Lung (tissue), 12 donors: ENCODE results near the gene AP4B1. TPM values are rescaled to one million over a fixed set of nuclear protein-coding genes. Genes with fewer than 3 reads are reported as not detected.

Experiments used
- ATAC-seq: fragments of 200-7000 bp; cut with Tn5 transposase; one replicate; pipeline ENCODE4 v1.9.1; 2020; ENCODE audit warnings: moderate number of reproducible peaks; ENCODE audit not compliant: insufficient read depth, low FRiP score
- DNase-seq, 3 donors: peaks; one replicate each; pipeline ENCODE4 v3.0.0-alpha.2; 2013 to 2017
- H3K27ac ChIP-seq, 2 donors: one replicate each; pipeline ENCODE4 v1.5.1; 2013; ENCODE audit warnings: mild to moderate bottlenecking in 2 of 2, moderate library complexity in 2 of 2, control low read depth in 1 of 2, inconsistent platforms in 1 of 2, low read depth in 1 of 2, low read length in 1 of 2
- H3K27me3 ChIP-seq, 3 donors: one replicate each; pipeline ENCODE4 v1.5.1; 2013; ENCODE audit warnings: low read length in 2 of 3; ENCODE audit not compliant: control insufficient read depth in 3 of 3, insufficient read depth in 3 of 3
- H3K36me3 ChIP-seq, 4 donors: one replicate each; pipeline ENCODE4 v1.5.1; 2013; ENCODE audit warnings: low read length in 4 of 4, mild to moderate bottlenecking in 1 of 4, moderate library complexity in 1 of 4; ENCODE audit not compliant: control insufficient read depth in 4 of 4, insufficient read depth in 4 of 4
- H3K4me1 ChIP-seq, 5 donors: one replicate each; pipeline ENCODE4 v1.5.1; 2013; ENCODE audit warnings: low read length in 5 of 5, mild to moderate bottlenecking in 2 of 5, moderate library complexity in 1 of 5; ENCODE audit not compliant: control insufficient read depth in 5 of 5, insufficient read depth in 5 of 5
- H3K4me3 ChIP-seq: one replicate; pipeline ENCODE4 v1.5.1; 2013; ENCODE audit warnings: mild to moderate bottlenecking, control low read depth, moderate library complexity
- H3K9ac ChIP-seq, 2 donors: one replicate each; pipeline ENCODE4 v1.5.1; 2013; ENCODE audit warnings: low read length in 2 of 2, control low read depth in 1 of 2; ENCODE audit not compliant: insufficient read depth in 1 of 2
- H3K9me3 ChIP-seq, 4 donors: one replicate each; pipeline ENCODE4 v1.5.1; 2013; ENCODE audit warnings: low read length in 3 of 4, mild to moderate bottlenecking in 1 of 4, moderate library complexity in 1 of 4; ENCODE audit not compliant: control insufficient read depth in 4 of 4, insufficient read depth in 3 of 4
- CTCF ChIP-seq: IDR thresholded peaks from 2 replicates; pipeline ENCODE4 v1.5.1; 2012; ENCODE audit warnings: mild to moderate bottlenecking; ENCODE audit errors: control extremely low read depth, extremely low read depth
- WGBS, 2 donors: extraction: QIAGEN DNeasy Blood & Tissue Kit; methylation state at CpG; one replicate each; pipeline ENCODE4 v1.1.7; 2013; 5-methylcytosine and 5-hydroxymethylcytosine counted together
- polyA plus RNA-seq, 2 donors: library from polyadenylated mRNA; stranded (reverse); fragments of 200-250 nt; gene quantifications; one replicate each; pipeline ENCODE4 v1.2.1, GENCODE V29; 2013
- total RNA-seq, 2 donors: library from RNA; depleted of rRNA in 1 of 2; stranded (reverse); fragments of >200 nt in 1 of 2; gene quantifications; one replicate each; pipeline ENCODE4 v1.2.1, GENCODE V29; 2014 to 2021
- donor health status: control.
- donor health status: control.
- donor health status: Bipolar disorder and iron deficiency.
- donor health status: healthy.
- donor health status: DM: yes; HTN: yes; CAD: no.

The AP4B1 gene
- total and polyA plus RNA-seq, 4 donors: 12.8 to 43.9 (median 18.9) TPM

- Histone ChIP-seq H3K4me1 (peaks cover 0 to 25% (median 10%) of the 10 kb centered on the region in 5 donors), H3K9me3 (no peaks in the 10 kb centered on the region), H3K4me3 (peak overlapping the region; percentile 92), H3K27me3 (no peaks in the 10 kb centered on the region), H3K27ac (peak overlapping the region; percentile 95 to 100), H3K9ac (peak overlapping the region; percentile 83 to 97), H3K36me3 (peaks cover 0 to 3% (median 0%) of the 10 kb centered on the region in 4 donors)
- no peak for TF ChIP-seq CTCF
- DNase-seq: peak; percentile 81 to 88 (median 82)
- WGBS, 2 donors: 1% methylated on average over 8 of the region's 8 CpGs
- ATAC-seq: no peak
These were observed 26.0 kb upstream of the AP4B1 start for GRCh38 chr1:113930499-113931161.

DNA sequence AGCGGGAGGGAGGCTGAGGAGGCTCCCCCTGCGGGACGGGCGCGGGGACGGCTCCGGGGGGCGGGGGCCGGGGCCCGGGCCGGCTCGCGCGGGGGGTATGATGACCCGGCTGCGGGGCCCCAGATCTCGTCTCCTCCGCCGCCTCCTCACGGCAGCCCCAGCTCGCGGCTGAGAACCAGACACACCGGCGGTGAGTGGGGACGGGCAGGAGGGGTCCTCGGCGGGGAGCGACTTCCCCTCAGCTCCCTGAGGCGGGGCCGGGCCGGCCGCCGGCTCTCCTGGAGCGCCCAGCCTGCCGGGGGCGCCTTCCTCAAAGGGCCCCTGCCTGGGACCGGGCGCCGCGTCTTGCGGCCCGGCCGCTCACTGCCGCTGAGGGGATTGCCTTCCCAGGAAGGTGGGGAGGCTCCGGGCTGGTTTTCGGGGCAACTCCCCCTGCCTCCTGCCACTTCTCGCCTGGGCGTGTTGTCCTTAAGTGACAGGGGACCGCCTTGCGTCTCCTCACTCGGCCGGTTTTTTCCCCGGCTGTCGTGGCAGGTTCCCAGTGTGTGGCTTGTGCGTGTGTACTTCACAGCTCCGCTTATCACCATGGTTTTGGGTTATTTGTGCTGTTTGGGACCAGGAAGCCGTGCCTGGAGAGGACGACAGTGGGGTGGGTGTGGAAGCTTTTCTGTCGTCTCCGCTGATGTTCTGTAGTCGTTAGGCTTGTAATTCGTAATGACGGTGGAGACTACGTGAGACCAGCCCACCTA lies 25.3 kb upstream of the AP4B1 start:
- H3K4me1 ChIP-seq: peaks cover 0 to 25% (median 10%) of the 10 kb centered on the region in 5 donors
- DNase-seq (peak; percentile 65 to 77 (median 75)), ATAC-seq (peak; percentile 43)
- no peaks in the 10 kb centered on the region for H3K9me3 ChIP-seq
- no peaks in the 10 kb centered on the region for H3K27me3 ChIP-seq
- H3K27ac ChIP-seq: peak overlapping the region; percentile 95 to 100
- H3K4me3 ChIP-seq: peak overlapping the region; percentile 92
- 0 to 1% methylated on average over 41 to 64 of the region's 64 CpGs for WGBS, 2 donors
- peaks cover 0 to 3% (median 0%) of the 10 kb centered on the region in 4 donors for H3K36me3 ChIP-seq
- peak overlapping the region; percentile 83 to 97 for H3K9ac ChIP-seq
- TF ChIP-seq CTCF: no peak

GRCh38 chr1:113928941-113929749 lies 24.5 kb upstream of the AP4B1 start, which contains the start of gene HIPK1:
Gene HIPK1 (plus strand): TSS chr1:113929324.
- ATAC-seq: peak; percentile 92
- Histone ChIP-seq H3K27me3 (no peaks in the 10 kb centered on the region), H3K9me3 (no peaks in the 10 kb centered on the region), H3K9ac (peak within 1 kb of the TSS; percentile 97 to 99), H3K36me3 (peaks cover 0 to 3% (median 0%) of the 10 kb centered on the region in 4 donors), H3K4me3 (peak within 1 kb of the TSS; percentile 92), H3K4me1 (peaks cover 0 to 25% (median 10%) of the 10 kb centered on the region in 5 donors), H3K27ac (peak within 1 kb of the TSS; percentile 95 to 100)
- DNase-seq: peak; percentile 96 to 97 (median 97)
- no peak for TF ChIP-seq CTCF
- WGBS, 2 donors: 0 to 1% methylated on average over 55 to 61 of the region's 61 CpGs
